H1 (cell line): ENCODE results near the gene FPR3.

Experiments used
- BACH1 ChIP-seq: IDR thresholded peaks from 2 replicates; pipeline ENCODE4 v1.6.1; 2012; ENCODE audit warnings: low read length, improper control_type of control experiment
- CTCF ChIP-seq, 3 experiments: IDR thresholded peaks; 1 replicate in 2 of 3; 2 replicates in 1 of 3; pipeline versions ENCODE4 v1.5.1 to v1.6.1; 2011; ENCODE audit warnings: low read length in 3 of 3, mild to moderate bottlenecking in 3 of 3, inconsistent platforms in 2 of 3, low read depth in 1 of 3, moderate library complexity in 1 of 3; ENCODE audit not compliant: insufficient read depth in 1 of 3; ENCODE audit errors: control extremely low read depth in 1 of 3
- GABPA ChIP-seq: IDR thresholded peaks from 2 replicates; pipeline ENCODE4 v1.6.1; 2011; ENCODE audit warnings: mild to moderate bottlenecking, low read length, moderate library complexity, borderline replicate concordance; ENCODE audit not compliant: insufficient read depth
- POLR2A ChIP-seq, 2 experiments: IDR thresholded peaks; 1 replicate in 1 of 2; 2 replicates in 1 of 2; pipeline ENCODE4 v1.6.1; 2011; ENCODE audit warnings: low read depth in 2 of 2, low read length in 2 of 2, mild to moderate bottlenecking in 2 of 2; ENCODE audit errors: control extremely low read depth in 1 of 2

DNA sequence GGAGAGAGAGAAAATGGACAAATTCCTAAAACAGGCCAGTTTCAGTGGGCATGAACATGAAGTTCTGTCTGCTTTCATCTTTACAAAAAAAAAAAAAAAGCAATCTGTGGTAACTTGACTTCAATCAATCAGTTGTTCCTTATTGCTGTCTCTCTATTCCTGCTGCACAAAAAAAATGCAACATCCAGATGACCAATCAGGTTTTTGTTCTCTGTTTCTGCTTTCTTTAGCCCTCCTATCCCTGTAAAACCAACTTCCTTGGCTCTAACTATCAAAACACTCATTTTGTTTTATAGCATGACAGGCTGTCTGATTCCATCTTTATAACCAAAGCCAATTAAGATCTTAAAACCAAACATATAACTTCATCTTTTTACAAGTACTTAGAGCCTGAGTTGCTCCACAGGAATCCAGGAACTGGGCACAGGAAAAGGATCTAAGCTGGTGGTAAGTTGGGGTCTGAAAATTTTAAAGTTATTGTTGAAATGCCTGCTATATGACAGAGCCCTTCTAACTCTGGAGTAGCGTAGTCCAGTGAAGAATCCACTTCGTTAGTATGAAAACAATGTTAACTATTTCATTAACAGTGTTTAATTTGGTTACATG is at the start of gene FPR3:
- no peak for TF ChIP-seq CTCF (IDR thresholded peaks at IDR 0.05; ENCODE audit: control extremely low read depth in 1 of 3, insufficient read depth in 1 of 3, low read depth in 1 of 3, low read length in 3 of 3)
- TF ChIP-seq POLR2A (IDR thresholded peaks at IDR 0.05; ENCODE audit: control extremely low read depth in 1 of 2, low read depth in 2 of 2, low read length in 2 of 2): no peak
- TF ChIP-seq BACH1: no peak
- no peak for TF ChIP-seq GABPA
